ENCODE results near the gene PRDM15. TPM values are rescaled to one million over a fixed set of nuclear protein-coding genes. Genes with fewer than 3 reads are reported as not detected.

The PRDM15 gene
- total RNA-seq, 1 experiment from 2014 or later, result 11.2 TPM

DNA sequence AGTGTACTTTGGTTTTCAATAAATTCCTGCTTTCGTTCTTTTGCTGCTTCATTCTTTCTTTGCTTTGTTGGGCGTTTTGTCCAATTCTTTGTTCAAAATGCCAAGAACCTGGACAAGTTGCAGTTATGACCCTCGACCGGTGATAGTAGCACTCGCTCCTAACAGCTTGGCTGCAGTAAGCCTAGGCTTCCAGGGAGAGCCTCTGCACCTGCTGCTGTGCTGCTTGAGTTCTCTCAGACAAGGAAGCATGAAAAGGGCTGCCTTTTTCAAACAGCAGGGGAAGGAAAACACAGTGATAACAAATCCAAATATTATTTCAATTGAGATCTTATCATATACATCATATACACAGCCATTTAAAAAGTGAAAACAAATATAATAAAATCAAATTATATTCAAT, 99.5 kb downstream of the PRDM15 start:
- DNase-seq (ENCODE audit: low read depth, low spot score), result no peak
- H3K4me1 ChIP-seq (ENCODE audit: control insufficient read depth, insufficient read depth, low read length), result peaks cover 78% of the 10 kb centered on the region
- ATAC-seq, result peak; percentile 28; the same call in 1 of the 2 replicates
- ChIA-PET CTCF (no interaction called here), POLR2A (interaction anchor here (1.7 kb wide), 1 partner anchor 18 kb away, joined by 30 read pairs; no protein-coding TSS in a partner anchor)
- no peak for TF ChIP-seq POLR2AphosphoS5 (IDR thresholded peaks at IDR 0.05; ENCODE audit: low read depth, low read length)
- TF ChIP-seq, protein P1, sequence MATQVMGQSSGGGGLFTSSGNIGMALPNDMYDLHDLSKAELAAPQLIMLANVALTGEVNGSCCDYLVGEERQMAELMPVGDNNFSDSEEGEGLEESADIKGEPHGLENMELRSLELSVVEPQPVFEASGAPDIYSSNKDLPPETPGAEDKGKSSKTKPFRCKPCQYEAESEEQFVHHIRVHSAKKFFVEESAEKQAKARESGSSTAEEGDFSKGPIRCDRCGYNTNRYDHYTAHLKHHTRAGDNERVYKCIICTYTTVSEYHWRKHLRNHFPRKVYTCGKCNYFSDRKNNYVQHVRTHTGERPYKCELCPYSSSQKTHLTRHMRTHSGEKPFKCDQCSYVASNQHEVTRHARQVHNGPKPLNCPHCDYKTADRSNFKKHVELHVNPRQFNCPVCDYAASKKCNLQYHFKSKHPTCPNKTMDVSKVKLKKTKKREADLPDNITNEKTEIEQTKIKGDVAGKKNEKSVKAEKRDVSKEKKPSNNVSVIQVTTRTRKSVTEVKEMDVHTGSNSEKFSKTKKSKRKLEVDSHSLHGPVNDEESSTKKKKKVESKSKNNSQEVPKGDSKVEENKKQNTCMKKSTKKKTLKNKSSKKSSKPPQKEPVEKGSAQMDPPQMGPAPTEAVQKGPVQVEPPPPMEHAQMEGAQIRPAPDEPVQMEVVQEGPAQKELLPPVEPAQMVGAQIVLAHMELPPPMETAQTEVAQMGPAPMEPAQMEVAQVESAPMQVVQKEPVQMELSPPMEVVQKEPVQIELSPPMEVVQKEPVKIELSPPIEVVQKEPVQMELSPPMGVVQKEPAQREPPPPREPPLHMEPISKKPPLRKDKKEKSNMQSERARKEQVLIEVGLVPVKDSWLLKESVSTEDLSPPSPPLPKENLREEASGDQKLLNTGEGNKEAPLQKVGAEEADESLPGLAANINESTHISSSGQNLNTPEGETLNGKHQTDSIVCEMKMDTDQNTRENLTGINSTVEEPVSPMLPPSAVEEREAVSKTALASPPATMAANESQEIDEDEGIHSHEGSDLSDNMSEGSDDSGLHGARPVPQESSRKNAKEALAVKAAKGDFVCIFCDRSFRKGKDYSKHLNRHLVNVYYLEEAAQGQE (IDR thresholded peaks at IDR 0.05; ENCODE audit: insufficient read depth in 1 of 2, low read depth in 2 of 2, low read length in 1 of 2), result no peak
- no peak for TF ChIP-seq TCF7L2 (IDR thresholded peaks at IDR 0.05; ENCODE audit: low read depth, low read length)
- TF ChIP-seq, protein P2, sequence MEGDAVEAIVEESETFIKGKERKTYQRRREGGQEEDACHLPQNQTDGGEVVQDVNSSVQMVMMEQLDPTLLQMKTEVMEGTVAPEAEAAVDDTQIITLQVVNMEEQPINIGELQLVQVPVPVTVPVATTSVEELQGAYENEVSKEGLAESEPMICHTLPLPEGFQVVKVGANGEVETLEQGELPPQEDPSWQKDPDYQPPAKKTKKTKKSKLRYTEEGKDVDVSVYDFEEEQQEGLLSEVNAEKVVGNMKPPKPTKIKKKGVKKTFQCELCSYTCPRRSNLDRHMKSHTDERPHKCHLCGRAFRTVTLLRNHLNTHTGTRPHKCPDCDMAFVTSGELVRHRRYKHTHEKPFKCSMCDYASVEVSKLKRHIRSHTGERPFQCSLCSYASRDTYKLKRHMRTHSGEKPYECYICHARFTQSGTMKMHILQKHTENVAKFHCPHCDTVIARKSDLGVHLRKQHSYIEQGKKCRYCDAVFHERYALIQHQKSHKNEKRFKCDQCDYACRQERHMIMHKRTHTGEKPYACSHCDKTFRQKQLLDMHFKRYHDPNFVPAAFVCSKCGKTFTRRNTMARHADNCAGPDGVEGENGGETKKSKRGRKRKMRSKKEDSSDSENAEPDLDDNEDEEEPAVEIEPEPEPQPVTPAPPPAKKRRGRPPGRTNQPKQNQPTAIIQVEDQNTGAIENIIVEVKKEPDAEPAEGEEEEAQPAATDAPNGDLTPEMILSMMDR (IDR thresholded peaks at IDR 0.05), result no peak
- no peak for TF ChIP-seq SIN3A (IDR thresholded peaks at IDR 0.05; ENCODE audit: borderline replicate concordance, insufficient read depth, low read depth, low read length)
- peak overlapping the region; percentile 99 for H3K27ac ChIP-seq (ENCODE audit: low read length)
- no peaks in the 10 kb centered on the region for H3K36me3 ChIP-seq (ENCODE audit: control insufficient read depth, insufficient read depth, low read length)
- peak overlapping the region; percentile 27 to 28 for H3K4me3 ChIP-seq (ENCODE audit: low read depth in 2 of 2, low read length in 2 of 2)
- H3K9me3 ChIP-seq (ENCODE audit: control insufficient read depth, insufficient read depth, low read depth, low read length), result no peaks in the 10 kb centered on the region
- intact Hi-C loops (cut with micrococcal nuclease; ENCODE audit: unreplicated experiment) (no loop called here), in situ Hi-C loops (cut with HindIII; ENCODE audit: low pct_unique_long_range_greater_than_20kb, low sequenced_read_pairs) (no loop called here)
- no TSS peak for BruUV-seq (replicated peaks)
- H3K27me3 ChIP-seq (ENCODE audit: control insufficient read depth, insufficient read depth, low read length), result no peaks in the 10 kb centered on the region

DNA sequence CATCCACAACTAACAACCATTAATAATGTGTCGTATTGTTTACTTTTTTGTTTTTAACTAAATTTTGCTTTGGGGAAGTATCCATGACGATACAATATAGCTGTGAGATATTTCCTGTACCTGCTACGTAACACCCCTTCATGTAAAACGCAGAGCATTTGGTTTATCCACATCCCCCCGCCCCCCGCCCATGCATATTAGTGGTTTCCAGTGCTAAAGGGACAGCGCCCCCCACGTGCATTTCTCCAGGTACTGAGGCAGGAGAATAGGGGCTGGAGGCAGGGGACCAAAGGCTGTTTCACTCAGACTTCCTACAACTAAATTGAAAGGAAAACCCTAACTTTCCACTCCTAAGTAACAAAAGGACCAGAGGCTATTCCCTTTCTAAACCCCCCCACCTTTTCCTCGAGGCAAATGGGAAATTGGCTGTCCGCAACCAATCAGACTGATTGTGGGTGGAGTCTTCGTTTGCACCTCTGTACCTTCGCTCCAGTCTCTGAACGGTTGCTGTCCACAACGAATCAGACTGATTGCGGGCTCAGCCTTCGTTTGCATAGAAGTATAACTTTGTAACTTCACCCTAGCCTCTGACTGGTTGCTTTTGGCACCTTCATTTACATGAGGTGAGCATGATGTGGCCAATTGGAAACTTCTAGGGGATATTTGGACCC, 100.1 kb downstream of the PRDM15 start:
- ATAC-seq (peak; percentile 30), DNase-seq (ENCODE audit: low read depth, low spot score) (no peak)
- in situ Hi-C loops (cut with HindIII; ENCODE audit: low pct_unique_long_range_greater_than_20kb, low sequenced_read_pairs), result no loop called here
- TF ChIP-seq, protein P1 (IDR thresholded peaks at IDR 0.05; ENCODE audit: insufficient read depth in 1 of 2, low read depth in 2 of 2, low read length in 1 of 2), result peak; percentile 35 to 54; a peak in 2 of 4 replicates
- no peak for TF ChIP-seq POLR2AphosphoS5 (IDR thresholded peaks at IDR 0.05; ENCODE audit: low read depth, low read length)
- TF ChIP-seq, protein P2 (IDR thresholded peaks at IDR 0.05), result no peak
- H3K4me3 ChIP-seq (ENCODE audit: low read depth in 2 of 2, low read length in 2 of 2), result peak overlapping the region; percentile 27 to 28
- no peaks in the 10 kb centered on the region for H3K9me3 ChIP-seq (ENCODE audit: control insufficient read depth, insufficient read depth, low read depth, low read length)
- CTCF ChIA-PET, result interaction anchor here (1.1 to 2.9 kb wide), 2 partner anchors 167 to 339 kb away, joined by 4 to 42 read pairs; no protein-coding TSS in a partner anchor
- intact Hi-C loops (cut with micrococcal nuclease; ENCODE audit: unreplicated experiment), result loop anchor here (1.0 kb wide), 1 partner anchor 167 kb away; no protein-coding TSS in a partner anchor
- POLR2A ChIA-PET, result interaction anchor here (1.7 kb wide), 1 partner anchor 18 kb away, joined by 30 read pairs; no protein-coding TSS in a partner anchor
- H3K27ac ChIP-seq (ENCODE audit: low read length), result peak overlapping the region; percentile 99
- H3K27me3 ChIP-seq (ENCODE audit: control insufficient read depth, insufficient read depth, low read length), result no peaks in the 10 kb centered on the region
- BruUV-seq (replicated peaks), result no TSS peak
- peaks cover 75% of the 10 kb centered on the region for H3K4me1 ChIP-seq (ENCODE audit: control insufficient read depth, insufficient read depth, low read length)
- no peaks in the 10 kb centered on the region for H3K36me3 ChIP-seq (ENCODE audit: control insufficient read depth, insufficient read depth, low read length)
